8988T (cell line): ENCODE data around the gene UST.

Experiments used
- DNase-seq: peaks from one replicate; pipeline ENCODE4 v3.0.0; 2011

Gene UST

DNA sequence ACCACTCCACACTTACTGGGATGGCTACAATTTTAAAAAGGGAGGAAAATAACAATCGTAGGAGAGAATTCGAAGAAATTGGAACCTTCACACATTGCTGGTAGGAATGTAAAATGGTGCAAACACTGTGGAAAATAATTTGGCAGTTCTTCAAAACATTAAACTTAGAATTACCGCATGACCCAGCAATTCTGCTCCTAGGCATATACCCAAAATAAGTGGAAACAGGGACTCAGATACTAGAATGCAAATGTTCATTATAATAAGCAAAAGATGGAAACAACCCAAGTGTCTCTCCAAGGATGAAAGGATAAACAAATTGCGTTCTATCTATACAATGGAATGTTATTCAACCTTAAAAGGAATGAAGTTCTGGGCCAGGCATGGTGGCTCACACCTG lies 325.2 kb downstream of the UST start:
- DNase-seq = no peak

DNA sequence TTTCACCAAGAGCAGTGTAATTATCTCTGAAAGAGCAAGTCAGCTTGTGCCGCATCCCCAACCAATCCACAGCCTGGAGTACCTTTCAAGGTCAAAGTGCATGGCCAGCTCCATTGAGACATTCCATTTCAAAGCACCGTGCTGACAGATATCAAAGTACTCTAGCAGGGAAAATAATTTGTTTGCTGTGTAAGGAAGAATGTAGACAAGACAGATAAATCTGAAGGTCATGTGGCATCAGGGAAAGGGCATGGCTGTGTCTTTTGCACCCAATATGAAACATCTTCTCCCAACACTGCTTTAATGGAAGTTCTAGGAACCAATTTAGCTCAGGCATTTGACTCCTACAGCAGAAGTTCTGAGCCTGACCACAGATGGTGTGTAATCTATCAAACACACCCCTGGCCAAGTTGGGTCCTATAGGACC lies 328.0 kb downstream of the UST start:
- DNase-seq = no peak

DNA sequence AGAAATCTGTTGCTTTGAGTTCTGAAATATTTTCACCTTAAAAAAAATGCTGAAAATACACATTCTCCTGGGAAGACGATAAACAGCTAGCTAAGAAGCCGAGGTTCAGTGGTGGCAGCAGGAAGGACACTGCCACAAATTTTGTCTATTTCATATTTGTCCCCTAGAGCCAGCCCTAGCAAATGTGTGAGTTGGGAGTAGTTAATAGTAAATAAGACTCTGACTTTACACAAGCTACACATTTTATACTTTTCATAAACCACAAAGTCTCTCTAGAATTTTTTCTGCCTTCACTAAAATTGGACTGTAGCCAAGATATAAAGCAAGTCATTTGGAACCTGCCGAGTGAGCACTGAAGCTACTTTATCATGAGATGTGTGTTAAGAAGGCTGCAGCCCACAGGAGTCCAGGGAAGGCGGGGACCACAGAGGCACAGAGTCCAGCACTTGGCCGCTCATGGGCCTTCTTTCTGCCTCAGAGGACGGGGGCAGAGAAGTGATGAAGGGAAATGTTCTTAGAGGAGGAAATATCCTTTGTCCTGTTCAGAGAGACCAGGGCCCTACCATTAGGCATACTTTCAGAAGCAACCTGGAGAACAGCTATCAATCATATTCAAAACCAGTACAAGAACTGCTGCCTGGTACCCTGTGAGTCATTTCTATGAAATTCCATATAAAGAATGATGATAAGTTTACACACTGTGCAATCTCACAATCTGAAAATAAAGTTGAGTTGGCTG lies 329.0 kb downstream of the UST start:
- DNase-seq = no peak

DNA sequence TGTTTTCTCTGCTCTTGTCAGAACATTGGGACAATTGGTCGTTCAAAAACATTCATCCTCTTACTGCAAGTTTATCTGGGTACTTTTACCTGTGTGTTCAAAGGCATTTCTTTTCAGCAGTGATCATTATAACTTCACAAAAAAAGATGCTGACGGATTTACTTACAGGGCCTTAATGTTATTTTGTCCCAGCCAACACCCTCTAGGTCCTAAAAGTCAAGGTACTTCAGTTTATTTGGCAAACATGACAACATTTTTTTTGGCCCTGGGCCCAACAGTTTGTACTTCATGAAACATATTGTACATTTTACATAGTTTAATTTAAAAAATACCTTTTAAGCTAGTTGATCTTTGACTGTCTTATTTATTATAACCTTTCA lies 329.5 kb downstream of the UST start:
- DNase-seq = no peak

DNA sequence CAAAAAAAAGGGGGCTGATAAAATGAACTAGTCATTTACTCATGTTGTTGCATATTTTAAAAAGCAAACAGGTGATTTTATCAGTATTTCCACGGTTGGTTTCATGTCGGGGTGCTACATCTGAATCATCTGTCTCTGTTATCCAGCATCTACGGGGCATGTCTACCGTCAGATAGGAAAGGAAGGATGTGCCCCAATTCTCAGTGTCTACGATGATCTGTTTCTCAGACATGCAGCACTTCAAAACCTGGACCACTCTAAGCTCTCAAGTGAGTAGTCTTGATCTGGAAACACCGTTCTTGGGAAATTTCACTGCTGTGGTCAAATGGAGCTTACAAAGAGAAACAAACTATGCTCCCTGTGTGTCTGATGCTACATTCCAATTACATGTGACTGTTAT lies 330.4 kb downstream of the UST start:
- DNase-seq = no peak

DNA sequence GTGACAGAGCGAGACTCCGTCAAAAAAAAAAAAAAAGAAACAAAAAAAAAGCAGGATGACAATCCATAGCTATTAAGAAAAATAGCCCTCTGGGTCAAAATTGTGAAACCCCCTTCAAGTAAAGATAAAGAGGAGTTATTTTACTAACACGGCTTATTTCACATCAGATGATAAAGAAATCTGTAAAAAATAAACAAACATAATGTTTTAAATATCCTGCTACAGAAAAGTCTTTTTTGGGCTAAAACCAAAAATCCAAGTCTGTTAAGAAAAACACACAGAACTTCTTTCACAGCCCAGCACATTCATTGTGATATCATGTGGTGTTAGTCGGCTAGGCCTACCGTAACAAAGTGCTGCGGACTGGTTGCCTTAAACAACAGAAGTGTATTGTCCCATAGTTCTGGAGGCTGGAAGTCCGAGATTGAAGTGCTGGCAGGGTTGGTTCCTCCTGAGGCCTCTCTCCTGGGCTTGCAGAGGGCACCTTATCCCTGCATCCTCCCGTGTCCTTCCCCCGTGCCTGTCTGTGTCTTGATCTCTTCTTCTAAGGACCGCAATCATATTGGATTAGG lies 331.5 kb downstream of the UST start:
- DNase-seq = no peak

DNA sequence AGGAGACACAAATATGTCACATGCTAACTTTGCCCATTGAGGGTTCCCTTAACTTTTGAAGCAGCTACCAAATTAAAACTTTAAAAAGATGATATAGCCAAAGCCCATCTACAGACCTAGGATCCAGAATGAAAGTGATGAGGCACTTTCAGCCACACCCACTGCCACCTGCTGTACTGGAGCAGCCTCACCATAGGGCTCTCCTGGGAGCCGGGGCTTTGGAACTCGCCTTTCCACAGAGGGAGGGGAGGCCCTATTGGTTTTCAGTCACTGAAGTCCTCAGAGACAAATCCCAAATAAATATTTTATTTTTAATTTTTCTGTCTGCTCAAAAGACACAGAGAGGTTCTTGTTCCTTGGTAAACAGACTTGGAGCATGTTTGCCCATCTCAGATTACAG lies 332.6 kb downstream of the UST start:
- no peak for DNase-seq

DNA sequence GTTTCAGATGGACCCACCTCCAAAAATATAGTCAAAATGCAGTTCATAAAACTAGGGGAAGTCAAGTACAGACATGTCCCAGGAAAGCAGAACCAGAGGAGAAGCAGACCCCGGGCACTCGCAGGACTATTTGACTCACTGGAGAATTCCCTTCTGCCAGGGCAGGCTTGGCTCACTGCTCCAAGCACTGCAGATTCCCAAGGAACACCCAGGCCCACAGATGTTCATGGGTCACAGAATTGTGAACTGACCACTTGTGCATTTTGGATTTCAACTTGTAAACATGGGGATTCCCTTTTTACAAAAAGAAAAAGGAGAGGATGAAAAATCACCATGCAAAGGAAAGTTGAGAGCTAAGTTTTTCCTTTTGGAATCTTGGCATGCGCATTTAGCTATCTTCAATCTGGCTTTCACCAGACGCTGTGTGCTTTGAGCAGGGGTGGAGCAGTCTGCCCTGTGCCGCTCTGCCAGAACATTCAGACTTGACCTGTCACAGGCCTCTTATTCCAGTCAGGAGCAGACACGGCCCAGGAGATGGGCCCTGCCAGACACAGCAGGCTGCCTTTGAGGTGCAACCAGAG lies 333.2 kb downstream of the UST start:
- DNase-seq = no peak

DNA sequence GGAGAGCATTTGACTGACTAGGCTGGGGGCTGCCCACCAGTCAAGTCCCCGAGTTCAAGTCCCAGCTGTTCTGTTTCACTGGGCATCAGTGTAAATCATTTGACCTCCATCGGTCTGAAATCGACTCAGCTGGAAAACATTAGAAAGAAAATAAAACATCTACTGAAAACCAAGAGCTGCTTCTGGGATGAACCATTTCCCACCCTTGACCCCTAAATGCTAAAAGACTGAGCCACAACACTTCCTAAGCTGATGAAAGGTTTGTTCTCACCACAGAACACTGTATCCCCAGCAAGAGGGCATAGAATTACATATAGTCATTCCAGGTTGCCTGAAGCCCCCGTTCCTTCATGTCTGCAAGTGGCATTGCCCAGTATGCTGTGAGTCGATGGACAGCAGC lies 333.7 kb downstream of the UST start:
- no peak for DNase-seq

DNA sequence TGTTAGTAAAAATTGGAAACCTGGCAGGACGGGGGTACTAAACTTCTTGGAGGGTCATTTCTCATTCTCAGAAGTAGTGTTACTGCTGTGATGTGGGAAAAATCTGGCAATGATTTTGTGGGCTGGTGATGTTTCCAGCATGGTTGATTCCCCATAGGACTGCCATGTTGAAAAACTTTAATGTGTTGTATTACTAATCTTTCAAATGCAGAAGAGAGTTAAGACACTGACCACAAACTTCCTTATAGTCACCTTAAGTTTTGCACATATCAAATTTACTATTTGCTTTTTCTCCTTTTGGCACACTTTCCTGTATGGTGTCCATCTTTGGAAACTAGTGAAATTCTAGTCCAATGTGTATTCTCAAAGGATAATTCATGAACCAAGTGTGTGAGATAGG lies 334.5 kb downstream of the UST start:
- no peak for DNase-seq

DNA sequence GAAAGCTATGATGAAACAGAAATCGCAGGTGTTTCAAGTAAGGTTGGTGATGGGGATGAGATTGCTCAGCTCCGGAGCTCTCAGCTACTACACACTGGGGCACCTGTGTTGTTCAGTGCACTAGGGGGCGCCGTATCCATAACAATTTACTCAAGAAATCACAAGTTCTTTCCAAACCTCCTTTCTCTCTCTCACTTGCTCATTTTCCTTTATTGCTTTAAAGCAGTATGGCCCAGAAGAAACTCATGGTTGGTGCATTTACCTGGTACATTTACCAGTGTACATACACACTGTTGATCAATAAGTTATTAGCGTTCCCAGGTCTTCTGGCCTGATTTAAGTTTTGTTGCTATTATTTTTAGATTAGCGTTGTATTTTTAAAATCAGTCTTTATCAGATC lies 335.5 kb downstream of the UST start:
- DNase-seq = peak; percentile 17

DNA sequence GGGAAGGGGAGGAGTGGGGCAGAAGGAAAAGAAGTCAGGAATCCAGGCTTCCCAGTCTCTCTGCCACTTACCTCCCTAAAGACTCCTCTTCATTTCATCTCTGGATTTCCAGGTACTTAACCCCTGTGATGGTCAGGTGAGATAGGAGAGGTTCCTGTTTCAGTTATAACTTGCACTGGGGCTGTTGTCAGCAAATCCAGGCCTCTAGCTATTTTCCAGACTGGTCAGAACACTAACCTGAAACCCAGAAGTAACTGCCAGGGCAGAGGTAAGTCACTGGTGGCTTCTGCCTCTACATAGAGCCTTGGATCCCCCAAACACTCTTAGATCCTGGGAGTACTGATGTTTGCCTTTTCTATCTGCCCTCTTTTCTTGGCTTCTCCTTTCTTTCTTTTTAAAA lies 337.2 kb downstream of the UST start:
- DNase-seq = no peak

DNA sequence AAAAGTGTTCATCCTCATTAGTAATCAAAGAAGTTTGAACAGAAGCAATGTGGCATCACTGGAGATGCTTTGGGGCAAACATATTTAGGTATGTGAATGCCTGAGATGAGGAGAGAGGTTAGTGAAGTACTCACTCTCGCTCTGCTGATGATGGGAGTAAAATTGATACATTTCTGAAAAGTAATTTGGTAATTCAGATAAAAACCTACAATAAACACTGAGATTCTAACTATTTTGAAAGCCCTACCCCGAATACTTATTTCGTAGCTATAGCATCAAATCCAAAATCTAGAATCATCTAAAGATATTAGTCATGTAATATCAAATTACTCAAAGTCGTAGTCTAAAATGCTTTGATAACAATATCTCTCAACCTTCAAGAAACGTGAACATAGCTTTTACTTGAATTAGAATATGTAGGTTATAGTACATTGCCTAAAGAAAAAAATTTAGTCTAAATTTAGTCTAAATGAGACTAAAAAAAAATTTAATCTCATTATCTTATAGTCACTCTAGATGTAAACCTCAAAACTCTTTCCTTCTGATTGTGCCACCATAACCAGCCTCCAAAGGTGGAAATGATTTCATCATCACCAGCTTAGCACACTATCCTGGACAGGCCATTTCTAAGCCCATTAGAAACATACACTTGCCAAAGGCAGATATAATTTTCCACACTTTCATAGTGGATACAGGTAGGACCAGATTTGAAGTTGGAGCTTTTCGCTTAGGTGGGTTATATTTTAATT lies 338.2 kb downstream of the UST start:
- DNase-seq = no peak

DNA sequence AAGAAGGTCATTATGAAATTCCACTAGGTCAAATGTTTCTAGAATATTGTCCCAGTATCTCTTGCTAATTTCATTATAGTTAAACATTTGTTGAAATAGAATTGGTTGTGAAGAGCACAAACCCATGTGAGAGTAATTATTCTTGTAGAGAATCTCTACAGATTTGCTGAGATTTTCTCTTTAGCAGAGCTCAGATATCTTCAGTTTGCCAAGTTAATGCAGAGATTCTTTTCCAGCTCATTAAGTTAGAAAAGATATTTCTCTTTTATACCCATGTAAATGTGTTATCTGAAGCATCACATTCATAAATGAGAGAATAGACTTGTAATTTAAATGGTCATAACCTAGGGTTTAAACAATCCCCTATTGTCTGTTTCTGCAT lies 338.7 kb downstream of the UST start:
- no peak for DNase-seq

DNA sequence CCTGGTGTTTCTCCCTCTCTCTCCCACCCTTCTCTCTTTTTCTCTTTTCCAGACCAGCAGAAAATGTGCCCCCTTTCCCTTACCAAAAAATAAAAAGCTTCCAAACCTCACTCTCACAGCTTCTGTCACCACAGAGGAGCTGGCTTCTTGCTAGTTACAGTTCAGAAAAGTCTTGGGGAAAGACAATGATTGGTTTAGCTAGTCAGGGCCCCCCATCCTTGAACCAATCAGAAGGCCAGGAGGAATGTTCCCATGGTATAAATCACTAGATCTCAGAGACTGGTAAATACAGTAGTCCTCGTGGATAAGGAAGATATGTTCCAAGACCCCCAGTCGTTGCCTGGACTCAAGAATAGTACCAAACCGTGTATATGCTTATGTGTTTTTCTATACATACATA lies 339.5 kb downstream of the UST start:
- no peak for DNase-seq

DNA sequence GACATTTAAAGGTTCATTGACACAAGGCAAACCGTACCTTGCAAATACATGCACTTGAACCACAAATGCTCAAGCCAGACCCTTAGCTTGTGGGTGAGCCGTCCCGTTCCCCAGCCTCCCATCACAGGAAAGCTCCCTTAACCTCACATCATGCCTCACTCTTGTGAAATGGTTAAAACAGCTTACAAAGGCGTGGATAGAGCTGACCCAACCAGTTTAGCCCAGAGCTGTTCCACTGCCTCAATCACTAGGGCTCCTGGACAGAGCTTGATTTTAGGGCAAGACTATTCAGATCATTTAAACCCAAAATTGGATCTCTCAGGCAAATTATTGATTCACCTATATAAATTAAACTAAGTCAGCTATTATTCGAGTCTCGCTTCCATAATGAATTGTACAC lies 341.1 kb downstream of the UST start:
- no peak for DNase-seq

DNA sequence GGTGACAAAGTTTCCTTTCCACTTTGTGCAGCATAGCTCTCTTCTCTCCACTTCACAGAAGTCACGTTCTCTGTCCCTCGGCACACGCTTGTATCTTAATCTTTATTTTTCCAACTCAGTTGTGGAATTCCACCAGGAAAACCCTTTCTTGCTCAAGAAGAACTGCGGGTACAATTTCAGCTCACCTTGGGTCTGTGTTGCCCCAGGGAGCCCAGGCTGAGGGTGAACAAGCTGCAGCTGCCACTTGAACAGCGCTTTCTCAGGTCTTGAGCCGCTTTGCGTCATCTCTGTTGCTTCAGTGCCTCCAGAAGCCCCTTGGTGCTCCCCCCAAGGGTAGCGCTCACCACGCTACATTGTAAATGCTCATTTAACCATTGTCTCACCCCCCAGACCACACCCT lies 341.5 kb downstream of the UST start:
- DNase-seq = no peak

DNA sequence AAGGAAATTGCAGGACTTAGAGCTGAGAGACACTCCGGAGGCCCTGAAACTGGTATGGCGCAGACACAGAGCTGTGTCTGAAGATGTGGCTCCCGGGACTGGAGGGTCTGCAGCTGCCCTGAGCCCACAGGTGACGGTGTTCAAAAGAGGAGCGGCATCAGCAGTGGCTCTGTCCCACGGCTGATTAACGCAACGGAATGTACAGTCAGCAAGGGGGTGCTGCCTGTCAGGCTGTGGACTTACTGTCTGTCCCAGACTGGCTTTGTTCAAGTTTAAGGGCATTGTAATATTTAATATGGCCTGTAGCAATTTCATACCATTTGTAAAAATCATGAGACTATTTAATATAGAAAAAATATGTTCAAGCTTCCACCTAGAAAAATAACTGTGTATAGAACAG lies 342.7 kb downstream of the UST start:
- DNase-seq = no peak

DNA sequence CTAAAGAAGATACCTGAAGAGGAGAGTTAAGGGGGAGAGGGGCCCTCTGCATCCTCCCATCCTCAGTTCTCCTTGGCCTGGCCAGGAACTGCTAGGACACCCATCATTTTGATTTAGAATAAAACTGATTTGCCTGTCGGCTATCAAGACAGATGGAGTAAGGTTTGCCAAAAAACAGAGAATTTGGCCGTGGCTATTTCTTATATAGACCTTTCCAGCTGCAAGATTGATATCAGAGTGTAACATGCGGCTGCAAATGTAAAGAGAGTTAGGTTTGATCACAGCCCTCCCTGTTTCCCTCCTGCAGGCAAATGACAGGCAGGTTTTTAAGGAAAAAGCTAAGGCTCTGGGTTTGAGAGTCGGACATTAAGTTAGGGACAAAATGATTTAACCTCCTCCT lies 344.1 kb downstream of the UST start:
- no peak for DNase-seq

DNA sequence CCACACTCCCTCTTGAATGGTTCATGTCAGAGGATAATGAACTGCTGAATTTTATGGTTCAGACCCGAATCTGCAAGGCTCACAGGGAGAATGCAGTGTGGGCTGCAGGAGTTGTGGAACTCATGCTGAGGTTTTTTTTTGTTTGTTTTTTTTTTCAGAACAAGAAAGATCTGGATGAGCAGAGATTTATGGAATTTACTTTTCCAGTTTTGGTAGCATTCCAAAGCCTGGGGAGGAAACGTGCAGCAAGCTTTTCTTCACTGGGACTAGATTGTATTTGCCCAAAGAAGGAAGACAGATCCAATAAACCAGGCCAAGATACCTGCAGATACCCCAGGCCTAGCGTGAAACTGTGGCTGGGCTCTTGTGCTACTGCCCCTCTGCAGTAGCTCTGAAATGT lies 346.8 kb downstream of the UST start:
- DNase-seq = no peak

DNA sequence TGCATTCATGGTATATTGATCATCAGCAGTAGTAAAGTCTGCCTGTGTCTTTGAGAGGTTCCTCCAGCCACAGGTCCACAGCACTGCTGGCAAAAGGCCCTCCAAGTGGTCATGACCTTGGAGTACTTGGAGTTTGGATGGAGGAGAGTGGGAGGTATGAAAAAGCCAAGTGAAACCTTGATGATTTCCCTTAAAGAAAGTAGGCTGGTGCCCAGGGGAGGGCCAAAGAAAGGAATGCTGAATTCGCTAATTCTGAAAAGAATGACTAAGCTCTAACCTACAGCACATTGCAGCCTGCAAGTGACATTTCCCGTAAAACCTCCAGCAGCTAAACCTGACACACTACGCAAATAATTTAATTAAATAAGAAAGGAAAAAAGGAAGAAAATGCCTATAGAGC lies 347.3 kb downstream of the UST start:
- no peak for DNase-seq

DNA sequence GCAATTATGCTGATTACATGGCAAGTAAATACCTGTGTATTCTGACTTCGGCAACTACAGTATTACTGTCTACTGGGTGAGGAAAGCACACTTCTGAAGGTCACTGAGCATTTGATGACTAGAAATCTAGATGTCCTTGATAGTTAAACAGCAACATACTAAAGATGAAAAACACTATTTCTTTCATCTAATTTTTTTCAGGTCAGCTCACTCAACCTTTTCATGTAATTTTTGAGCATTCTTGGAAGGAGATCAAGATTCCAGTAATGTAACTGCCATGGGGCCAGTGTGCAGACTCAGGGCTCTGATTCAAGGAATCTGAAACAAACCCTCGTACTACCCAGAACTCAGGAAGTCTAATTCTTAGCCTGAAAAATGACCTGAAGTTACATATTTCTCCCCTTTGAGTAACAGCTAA lies 348.1 kb downstream of the UST start:
- no peak for DNase-seq

DNA sequence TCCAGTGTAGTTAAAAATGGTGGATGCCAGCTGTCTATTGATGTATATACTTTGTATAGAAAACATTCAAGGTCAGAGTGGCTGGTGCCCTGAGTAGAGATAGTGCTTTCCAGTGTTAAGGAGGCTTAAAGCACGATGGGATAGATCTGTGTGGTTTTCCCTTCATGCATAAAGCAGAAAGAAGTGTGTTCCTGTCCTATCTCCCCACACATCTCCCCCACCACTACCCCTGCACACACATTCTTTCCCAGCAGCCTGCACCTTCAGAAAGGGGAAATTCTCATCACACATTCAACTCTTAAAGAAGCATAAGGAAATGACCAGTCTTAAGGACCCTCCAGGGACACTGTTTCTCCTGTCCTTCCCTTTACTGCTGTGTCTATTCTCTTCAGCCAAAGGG lies 349.0 kb downstream of the UST start:
- no peak for DNase-seq

DNA sequence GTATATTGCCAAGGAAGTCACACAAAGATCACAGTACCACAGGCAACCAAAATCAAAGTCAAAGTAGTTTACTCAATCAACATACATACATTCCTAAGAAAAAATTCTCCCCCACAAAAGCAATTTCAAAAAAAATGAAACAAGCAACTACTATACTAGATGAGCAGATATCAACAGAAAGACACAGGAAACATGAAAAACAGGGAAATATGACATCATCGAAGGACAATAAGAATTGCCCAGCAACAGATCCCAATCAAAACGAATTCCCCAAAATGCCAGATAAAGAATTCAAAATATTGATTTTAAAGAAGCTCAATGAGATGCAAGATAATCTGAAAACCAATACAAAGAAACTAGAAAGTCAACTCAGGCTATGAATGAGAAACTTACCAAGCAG lies 351.0 kb downstream of the UST start:
- DNase-seq = no peak
